ENCODE data around the gene USP25. TPM values are rescaled to one million over a fixed set of nuclear protein-coding genes. Genes with fewer than 3 reads are reported as not detected.

Gene USP25
- total RNA-seq, 1 experiment from 2014 or later: 26.1 TPM

DNA sequence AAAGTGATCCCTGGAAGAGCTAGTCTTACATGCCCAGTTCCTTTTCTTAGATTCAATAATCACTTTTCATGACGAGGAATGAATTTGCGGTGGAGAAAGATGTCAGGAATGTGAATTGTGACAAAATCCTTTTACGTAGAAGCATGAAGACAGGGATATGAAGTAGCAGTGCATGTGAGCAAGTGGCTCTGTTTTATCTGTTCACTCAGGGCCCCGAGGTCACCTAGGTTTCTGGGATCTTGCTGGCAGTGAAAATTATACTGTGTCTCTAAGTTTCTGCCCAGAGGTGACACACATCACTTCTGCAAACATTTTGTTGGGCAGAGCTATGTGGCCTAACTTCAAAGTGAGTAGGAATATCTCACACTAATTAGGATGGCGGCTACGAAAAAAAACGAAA is 79.3 kb downstream of the USP25 start:
- no peaks in the 10 kb centered on the region for H3K9me3 ChIP-seq (ENCODE audit: control insufficient read depth, insufficient read depth, low read depth, low read length)
- POLR2A ChIA-PET: no interaction called here
- TF ChIP-seq, protein P1, sequence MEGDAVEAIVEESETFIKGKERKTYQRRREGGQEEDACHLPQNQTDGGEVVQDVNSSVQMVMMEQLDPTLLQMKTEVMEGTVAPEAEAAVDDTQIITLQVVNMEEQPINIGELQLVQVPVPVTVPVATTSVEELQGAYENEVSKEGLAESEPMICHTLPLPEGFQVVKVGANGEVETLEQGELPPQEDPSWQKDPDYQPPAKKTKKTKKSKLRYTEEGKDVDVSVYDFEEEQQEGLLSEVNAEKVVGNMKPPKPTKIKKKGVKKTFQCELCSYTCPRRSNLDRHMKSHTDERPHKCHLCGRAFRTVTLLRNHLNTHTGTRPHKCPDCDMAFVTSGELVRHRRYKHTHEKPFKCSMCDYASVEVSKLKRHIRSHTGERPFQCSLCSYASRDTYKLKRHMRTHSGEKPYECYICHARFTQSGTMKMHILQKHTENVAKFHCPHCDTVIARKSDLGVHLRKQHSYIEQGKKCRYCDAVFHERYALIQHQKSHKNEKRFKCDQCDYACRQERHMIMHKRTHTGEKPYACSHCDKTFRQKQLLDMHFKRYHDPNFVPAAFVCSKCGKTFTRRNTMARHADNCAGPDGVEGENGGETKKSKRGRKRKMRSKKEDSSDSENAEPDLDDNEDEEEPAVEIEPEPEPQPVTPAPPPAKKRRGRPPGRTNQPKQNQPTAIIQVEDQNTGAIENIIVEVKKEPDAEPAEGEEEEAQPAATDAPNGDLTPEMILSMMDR (IDR thresholded peaks at IDR 0.05): no peak
- TF ChIP-seq TCF7L2 (IDR thresholded peaks at IDR 0.05; ENCODE audit: low read depth, low read length) (no peak), POLR2AphosphoS5 (IDR thresholded peaks at IDR 0.05; ENCODE audit: low read depth, low read length) (no peak), SIN3A (IDR thresholded peaks at IDR 0.05; ENCODE audit: borderline replicate concordance, insufficient read depth, low read depth, low read length) (no peak)
- TF ChIP-seq, protein P2, sequence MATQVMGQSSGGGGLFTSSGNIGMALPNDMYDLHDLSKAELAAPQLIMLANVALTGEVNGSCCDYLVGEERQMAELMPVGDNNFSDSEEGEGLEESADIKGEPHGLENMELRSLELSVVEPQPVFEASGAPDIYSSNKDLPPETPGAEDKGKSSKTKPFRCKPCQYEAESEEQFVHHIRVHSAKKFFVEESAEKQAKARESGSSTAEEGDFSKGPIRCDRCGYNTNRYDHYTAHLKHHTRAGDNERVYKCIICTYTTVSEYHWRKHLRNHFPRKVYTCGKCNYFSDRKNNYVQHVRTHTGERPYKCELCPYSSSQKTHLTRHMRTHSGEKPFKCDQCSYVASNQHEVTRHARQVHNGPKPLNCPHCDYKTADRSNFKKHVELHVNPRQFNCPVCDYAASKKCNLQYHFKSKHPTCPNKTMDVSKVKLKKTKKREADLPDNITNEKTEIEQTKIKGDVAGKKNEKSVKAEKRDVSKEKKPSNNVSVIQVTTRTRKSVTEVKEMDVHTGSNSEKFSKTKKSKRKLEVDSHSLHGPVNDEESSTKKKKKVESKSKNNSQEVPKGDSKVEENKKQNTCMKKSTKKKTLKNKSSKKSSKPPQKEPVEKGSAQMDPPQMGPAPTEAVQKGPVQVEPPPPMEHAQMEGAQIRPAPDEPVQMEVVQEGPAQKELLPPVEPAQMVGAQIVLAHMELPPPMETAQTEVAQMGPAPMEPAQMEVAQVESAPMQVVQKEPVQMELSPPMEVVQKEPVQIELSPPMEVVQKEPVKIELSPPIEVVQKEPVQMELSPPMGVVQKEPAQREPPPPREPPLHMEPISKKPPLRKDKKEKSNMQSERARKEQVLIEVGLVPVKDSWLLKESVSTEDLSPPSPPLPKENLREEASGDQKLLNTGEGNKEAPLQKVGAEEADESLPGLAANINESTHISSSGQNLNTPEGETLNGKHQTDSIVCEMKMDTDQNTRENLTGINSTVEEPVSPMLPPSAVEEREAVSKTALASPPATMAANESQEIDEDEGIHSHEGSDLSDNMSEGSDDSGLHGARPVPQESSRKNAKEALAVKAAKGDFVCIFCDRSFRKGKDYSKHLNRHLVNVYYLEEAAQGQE (IDR thresholded peaks at IDR 0.05; ENCODE audit: insufficient read depth in 1 of 2, low read depth in 2 of 2, low read length in 1 of 2): no peak
- H3K36me3 ChIP-seq (ENCODE audit: control insufficient read depth, insufficient read depth, low read length): no peaks in the 10 kb centered on the region
- no peak overlapping the region for H3K27ac ChIP-seq (ENCODE audit: low read length)
- no TSS peak for BruUV-seq (replicated peaks)
- H3K4me1 ChIP-seq (ENCODE audit: control insufficient read depth, insufficient read depth, low read length): no peaks in the 10 kb centered on the region
- ATAC-seq (no peak), DNase-seq (ENCODE audit: low read depth, low spot score) (no peak)
- CTCF ChIA-PET: no interaction called here
- intact Hi-C loops (cut with micrococcal nuclease; ENCODE audit: unreplicated experiment) (no loop called here), in situ Hi-C loops (cut with HindIII; ENCODE audit: low pct_unique_long_range_greater_than_20kb, low sequenced_read_pairs) (no loop called here)
- no peak overlapping the region for H3K4me3 ChIP-seq (ENCODE audit: low read depth in 2 of 2, low read length in 2 of 2)
- no peaks in the 10 kb centered on the region for H3K27me3 ChIP-seq (ENCODE audit: control insufficient read depth, insufficient read depth, low read length)

DNA sequence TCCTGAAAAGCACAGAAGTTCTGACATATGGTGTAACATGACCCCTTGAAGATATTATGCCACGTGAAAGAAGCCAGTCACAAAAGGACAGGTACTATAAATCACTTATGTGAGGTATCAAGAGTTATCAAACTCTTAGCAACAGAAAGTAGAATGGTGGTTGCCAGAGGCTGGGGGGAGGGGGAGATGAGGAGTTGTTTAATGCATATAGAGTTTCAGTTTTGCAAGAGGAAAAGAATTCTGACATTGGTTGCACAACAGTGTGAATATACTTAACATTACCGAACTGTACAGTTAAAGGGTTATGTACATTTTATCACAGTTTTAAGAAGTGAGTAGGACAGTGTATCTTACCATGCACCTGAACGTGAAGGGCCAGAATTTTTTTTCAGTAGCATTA is 80.0 kb downstream of the USP25 start:
- CTCF ChIA-PET: no interaction called here
- in situ Hi-C loops (cut with HindIII; ENCODE audit: low pct_unique_long_range_greater_than_20kb, low sequenced_read_pairs): no loop called here
- TF ChIP-seq TCF7L2 (IDR thresholded peaks at IDR 0.05; ENCODE audit: low read depth, low read length) (no peak), POLR2AphosphoS5 (IDR thresholded peaks at IDR 0.05; ENCODE audit: low read depth, low read length) (no peak), SIN3A (IDR thresholded peaks at IDR 0.05; ENCODE audit: borderline replicate concordance, insufficient read depth, low read depth, low read length) (no peak)
- TF ChIP-seq, protein P2 (IDR thresholded peaks at IDR 0.05; ENCODE audit: insufficient read depth in 1 of 2, low read depth in 2 of 2, low read length in 1 of 2): no peak
- TF ChIP-seq, protein P1 (IDR thresholded peaks at IDR 0.05): no peak
- Histone ChIP-seq H3K4me3 (ENCODE audit: low read depth in 2 of 2, low read length in 2 of 2) (no peak overlapping the region), H3K27ac (ENCODE audit: low read length) (no peak overlapping the region), H3K27me3 (ENCODE audit: control insufficient read depth, insufficient read depth, low read length) (no peaks in the 10 kb centered on the region), H3K4me1 (ENCODE audit: control insufficient read depth, insufficient read depth, low read length) (no peaks in the 10 kb centered on the region), H3K9me3 (ENCODE audit: control insufficient read depth, insufficient read depth, low read depth, low read length) (no peaks in the 10 kb centered on the region), H3K36me3 (ENCODE audit: control insufficient read depth, insufficient read depth, low read length) (no peaks in the 10 kb centered on the region)
- DNase-seq (ENCODE audit: low read depth, low spot score): no peak
- POLR2A ChIA-PET: no interaction called here
- intact Hi-C loops (cut with micrococcal nuclease; ENCODE audit: unreplicated experiment): no loop called here
- BruUV-seq (replicated peaks): no TSS peak
- no peak for ATAC-seq

Measured in Panc1 (cell line).